WTC11 (cell line): Measurements from ENCODE around the gene CALML4.

Experiments used
- ATF1 ChIP-seq: sonication (generic); formaldehyde crosslinking; IDR thresholded peaks from 2 replicates; pipeline ENCODE4 v1.8.1; 2023; ENCODE audit warnings: mild to moderate bottlenecking, moderate library complexity, missing genetic modification reagents
- CTCF ChIP-seq: fragments of 200-600 bp; IDR thresholded peaks from 2 replicates; pipeline ENCODE4 v1.8.0; 2022; ENCODE audit warnings: antibody characterized with exemption
- FOXK1 ChIP-seq: sonication (generic); formaldehyde crosslinking; IDR thresholded peaks from 2 replicates; pipeline ENCODE4 v1.8.0; 2022; ENCODE audit warnings: mild to moderate bottlenecking, moderate library complexity, missing genetic modification reagents
- NFYB ChIP-seq: sonication (generic); formaldehyde crosslinking; conservative IDR thresholded peaks from 2 replicates; pipeline ENCODE4 v1.8.0; 2022; ENCODE audit warnings: low read depth, missing genetic modification reagents
- ZBTB43 ChIP-seq: sonication (generic); formaldehyde crosslinking; IDR thresholded peaks from 2 replicates; pipeline ENCODE4 v1.8.1; 2023; ENCODE audit warnings: mild to moderate bottlenecking, missing genetic modification reagents

GRCh38 chr15:68143785-68144184 is 61.3 kb downstream of the CALML4 start:
- TF ChIP-seq CTCF (no peak), FOXK1 (no peak), ATF1 (CRISPR knock-in tag) (no peak), ZBTB43 (no peak), NFYB (CRISPR knock-in tag) (no peak)
